Pulmonary artery endothelial cell (primary cell): ENCODE measurements around the gene GAB2. TPM values are rescaled to one million over a fixed set of nuclear protein-coding genes. Genes with fewer than 3 reads are reported as not detected.
"Not testable (repeated sequence)": the region's sequence is repeated elsewhere in the genome, so short reads cannot be mapped to it uniquely, and the experiment has no call there.

Experiments
- DNase-seq: peaks from one replicate; pipeline ENCODE4 v3.0.0-alpha.2; 2011; ENCODE audit warnings: low read depth, low spot score
- total RNA-seq: library from RNA; depleted of rRNA; stranded (reverse); fragments of >200 nt; gene quantifications from 2 replicates; pipeline ENCODE4 v1.2.3, GENCODE V29; 2014

GAB2 gene
- total RNA-seq, 1 donor from 2014 or later: 19.6 TPM

- not testable (repeated sequence) for DNase-seq
Measured at GRCh38 chr11:78222726-78223125, 194.9 kb downstream of the GAB2 start.

- no peak for DNase-seq
Measured at GRCh38 chr11:78221396-78222315, 196.0 kb downstream of the GAB2 start.

- no peak for DNase-seq
Measured at GRCh38 chr11:78220218-78221157, 197.1 kb downstream of the GAB2 start.

- no peak for DNase-seq
Measured at GRCh38 chr11:78219493-78220217, 198.0 kb downstream of the GAB2 start.

- DNase-seq: no peak
Measured at GRCh38 chr11:78218707-78219492, 198.7 kb downstream of the GAB2 start.

- DNase-seq: no peak
Measured at GRCh38 chr11:78217650-78218541, 199.7 kb downstream of the GAB2 start.

GRCh38 chr11:78216571-78217287, 200.9 kb downstream of the GAB2 start:
- DNase-seq: no peak

GRCh38 chr11:78216021-78216420, 201.6 kb downstream of the GAB2 start:
- no peak for DNase-seq

- no peak for DNase-seq
Measured at GRCh38 chr11:78214331-78215194, 203.1 kb downstream of the GAB2 start.

- no peak for DNase-seq
Measured at GRCh38 chr11:78213526-78214330, 203.9 kb downstream of the GAB2 start.

- no peak for DNase-seq
Measured at GRCh38 chr11:78212586-78213371, 204.8 kb downstream of the GAB2 start.

GRCh38 chr11:78211565-78211964, 206.1 kb downstream of the GAB2 start:
- DNase-seq: no peak

GRCh38 chr11:78210000-78210608, 207.5 kb downstream of the GAB2 start:
- no peak for DNase-seq

- no peak for DNase-seq
Measured at GRCh38 chr11:78209478-78209877, 208.1 kb downstream of the GAB2 start.

GRCh38 chr11:78208257-78209165, 209.1 kb downstream of the GAB2 start:
- no peak for DNase-seq
